Left renal pelvis (tissue), 4 donors: Measurements from ENCODE around the gene LDAH. TPM values are rescaled to one million over a fixed set of nuclear protein-coding genes. Genes with fewer than 3 reads are reported as not detected.
"Not testable (repeated sequence)": the region's sequence is repeated elsewhere in the genome, so short reads cannot be mapped to it uniquely, and the experiment has no call there.

Source experiments
- DNase-seq, 4 donors: peaks; one replicate each; pipeline ENCODE4 v3.0.0-alpha.2; 2013; ENCODE audit warnings: low read depth in 4 of 4, low spot score in 3 of 4
- polyA plus RNA-seq, 4 donors: library from polyadenylated mRNA; unstranded; fragments of 120-200 nt; gene quantifications; one replicate each; pipeline ENCODE4 v1.2.1, GENCODE V29; 2013; ENCODE audit not compliant: insufficient read length in 4 of 4

The LDAH gene
- polyA plus RNA-seq, 4 donors: 18.0 to 43.8 (median 38.2) TPM

DNA sequence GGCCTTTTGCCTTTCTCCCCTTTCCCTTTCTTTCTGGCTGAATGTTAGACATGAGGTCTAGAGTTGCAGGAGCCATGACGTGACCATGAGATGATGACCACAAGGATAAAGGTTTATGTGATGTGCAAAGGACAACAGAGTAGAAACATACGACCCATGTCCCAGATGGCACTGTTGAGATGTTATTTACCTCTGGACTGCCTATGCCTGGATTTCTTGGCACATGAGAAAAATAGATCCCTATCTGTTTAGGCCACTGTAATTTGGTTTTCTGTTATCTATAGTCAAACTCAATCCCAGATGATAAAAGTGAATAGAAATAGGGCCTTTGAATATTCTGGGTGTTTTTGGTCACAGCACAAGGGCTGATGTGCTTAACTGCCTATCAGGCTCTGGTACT lies 97.1 kb downstream of the LDAH start:
- DNase-seq: no peak

DNA sequence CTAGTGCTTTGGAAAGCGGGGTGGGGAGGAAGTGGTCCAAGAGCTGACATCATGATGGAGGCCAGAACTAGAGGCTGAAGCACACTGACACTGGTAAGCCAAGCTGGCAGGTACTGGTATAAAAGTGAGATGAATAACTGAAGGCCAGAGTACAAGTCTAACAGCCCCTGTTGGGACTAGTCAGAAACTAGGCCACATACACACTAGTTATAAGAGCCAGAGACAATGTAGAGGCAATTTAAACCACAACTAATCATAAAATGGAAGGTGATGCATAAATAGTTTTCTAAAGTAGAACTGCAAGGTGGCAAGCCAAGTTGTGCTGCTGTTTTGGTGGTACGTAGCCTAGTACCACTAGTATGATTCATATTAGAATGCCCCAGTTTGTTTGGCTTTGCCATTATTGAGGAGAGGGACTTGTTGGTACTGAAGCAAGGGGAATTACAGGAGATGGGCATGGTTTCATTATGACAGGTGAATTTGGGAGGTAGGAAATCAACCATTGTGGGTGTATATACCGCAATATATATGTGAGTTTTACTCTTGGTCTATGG lies 98.3 kb downstream of the LDAH start:
- no peak for DNase-seq

DNA sequence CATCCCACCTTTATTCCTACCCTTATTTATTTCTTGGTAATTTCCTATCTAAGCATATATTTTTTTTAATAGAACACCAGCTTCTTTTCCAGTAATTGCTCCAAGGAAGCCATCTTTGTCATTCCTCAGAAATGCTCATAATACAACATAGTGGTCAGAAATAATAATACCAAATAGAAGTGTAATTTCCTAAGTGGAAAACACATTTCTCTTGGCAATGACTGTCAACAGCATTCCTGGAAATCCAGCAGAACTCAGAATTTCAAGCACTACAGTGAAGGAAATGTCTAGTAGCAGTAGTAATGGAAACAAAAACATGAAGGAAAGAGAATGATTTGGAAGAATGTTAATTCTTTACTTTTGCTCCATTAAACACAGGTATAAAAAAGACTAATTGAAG lies 99.4 kb downstream of the LDAH start:
- no peak for DNase-seq

DNA sequence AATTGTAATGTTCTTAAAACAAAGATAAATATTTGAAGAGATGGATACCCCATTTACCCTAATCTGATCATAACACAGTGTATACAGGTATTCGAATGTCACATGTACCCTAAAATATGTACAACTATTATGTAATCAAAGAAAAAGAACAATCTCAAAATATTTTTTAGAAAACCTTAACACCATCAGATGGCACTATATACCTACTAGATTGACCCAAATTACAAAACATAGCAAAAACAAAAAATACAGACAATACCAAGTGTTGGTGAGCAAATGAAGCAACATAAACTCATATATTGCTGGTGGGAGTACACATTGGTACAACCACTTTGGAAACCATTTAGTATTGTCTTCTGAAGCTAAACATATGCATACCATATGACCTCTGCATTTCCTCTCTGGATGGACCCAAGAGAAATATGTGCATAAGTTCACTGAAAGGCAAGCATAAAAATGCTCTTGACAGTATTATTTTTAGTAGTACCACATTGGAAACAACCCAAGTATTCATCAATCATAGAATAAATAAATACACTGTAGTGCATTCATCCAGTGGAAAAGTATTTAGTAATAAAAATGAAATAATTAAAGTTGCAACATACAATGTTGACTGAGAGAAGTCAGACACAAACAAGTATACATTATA lies 100.2 kb downstream of the LDAH start:
- no peak for DNase-seq

DNA sequence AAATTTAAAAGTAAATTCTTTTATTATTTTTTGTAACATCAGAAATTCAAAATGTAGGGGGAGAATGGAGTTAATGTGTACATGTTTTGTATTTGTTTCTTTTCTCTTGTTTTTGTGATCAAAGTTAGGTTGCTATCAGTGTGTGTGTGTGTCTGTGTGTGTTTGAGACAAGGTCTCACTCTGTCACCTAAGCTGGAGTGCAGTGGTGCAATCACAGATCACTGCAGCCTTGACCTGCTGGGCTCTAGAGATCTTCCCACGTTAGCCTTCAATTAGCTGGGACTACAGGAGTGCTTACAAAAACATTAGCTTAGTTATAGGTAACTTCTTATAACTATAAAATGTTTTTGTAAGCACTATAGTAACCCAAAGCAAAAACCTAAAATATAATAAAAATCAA lies 105.3 kb downstream of the LDAH start:
- no peak for DNase-seq

DNA sequence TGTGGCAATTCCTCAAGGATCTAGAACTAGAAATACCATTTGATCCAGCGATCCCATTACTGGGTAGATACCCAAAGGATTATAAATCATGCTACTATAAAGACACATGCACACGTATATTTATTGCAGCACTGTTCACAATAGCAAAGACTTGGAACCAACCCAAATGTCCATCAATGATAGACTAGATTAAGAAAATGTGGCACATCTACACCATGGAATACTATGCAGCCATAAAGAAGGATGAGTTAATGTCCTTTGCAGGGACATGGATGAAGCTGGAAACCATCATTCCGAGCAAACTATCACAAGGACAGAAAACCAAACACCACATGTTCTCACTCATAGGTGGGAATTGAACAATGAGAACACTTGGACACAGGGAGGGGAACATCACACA lies 106.7 kb downstream of the LDAH start:
- DNase-seq: not testable (repeated sequence)

DNA sequence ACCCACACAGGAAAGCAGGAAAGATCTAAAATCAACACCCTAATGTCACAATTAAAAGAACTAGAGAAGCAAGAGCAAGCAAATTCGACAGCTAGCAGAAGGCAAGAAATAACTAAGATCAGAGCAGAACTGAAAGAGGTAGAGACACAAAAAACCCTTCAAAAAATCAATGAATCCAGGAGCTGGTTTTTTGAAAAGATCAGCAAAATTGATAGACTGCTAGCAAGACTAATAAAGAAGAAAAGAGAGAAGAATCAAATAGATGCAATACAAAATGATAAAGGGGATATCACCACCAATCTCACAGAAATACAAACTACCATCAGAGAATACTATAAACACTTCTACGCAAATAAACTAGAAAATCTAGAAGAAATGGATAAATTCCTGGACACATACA lies 108.5 kb downstream of the LDAH start:
- DNase-seq: not testable (repeated sequence)

DNA sequence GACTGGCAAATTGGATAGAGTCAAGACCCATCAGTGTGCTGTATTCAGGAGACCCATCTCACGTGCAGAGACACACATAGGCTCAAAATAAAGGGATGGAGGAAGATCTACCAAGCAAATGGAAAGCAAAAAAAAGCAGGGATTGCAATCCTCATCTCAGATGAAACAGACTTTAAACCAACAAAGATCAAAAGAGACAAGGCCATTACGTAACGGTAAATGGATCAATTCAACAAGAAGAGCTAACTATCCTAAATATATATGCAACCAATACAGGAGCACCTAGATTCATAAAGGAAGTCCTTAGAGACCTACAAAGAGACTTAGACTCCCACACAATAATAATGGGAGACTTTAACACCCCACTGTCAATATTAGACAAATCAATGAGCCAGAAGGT lies 109.3 kb downstream of the LDAH start:
- not testable (repeated sequence) for DNase-seq

DNA sequence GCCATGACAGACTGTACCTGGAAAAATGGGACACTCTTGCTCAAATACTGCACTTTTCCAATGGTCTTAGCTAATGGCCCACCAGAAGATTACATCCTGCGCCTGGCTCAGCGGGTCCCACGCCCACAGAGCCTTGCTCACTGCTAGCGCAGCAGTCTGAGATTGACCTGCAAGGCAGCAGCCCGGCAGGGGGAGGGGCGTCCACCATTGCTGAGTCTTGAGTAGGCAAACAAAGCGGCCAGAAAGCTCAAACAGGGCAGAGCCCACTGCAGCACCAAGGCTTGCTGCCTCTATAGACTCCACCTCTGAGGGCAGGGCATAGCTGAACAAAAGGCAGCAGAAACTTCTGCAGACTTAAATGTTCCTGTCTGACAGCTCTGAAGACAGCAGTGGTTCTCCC lies 111.3 kb downstream of the LDAH start:
- not testable (repeated sequence) for DNase-seq

DNA sequence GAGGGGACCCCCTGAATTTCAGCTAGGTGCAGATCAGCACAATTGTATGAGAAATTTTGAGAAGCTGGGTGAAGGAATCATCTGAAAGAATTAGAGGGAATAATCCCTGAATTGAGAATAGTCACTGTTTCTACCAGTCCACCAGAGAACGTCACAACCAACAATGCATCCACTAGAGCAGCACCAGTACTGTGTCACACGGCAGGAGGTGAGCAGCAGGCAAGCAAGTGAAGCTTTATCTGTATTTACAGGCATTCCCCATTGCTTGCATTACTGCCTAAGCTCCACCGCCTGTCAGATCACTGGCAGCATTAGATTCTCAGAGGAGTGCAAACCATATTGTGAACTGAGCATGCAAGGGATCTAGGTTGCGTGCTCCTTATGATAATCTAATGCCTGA lies 115.3 kb downstream of the LDAH start:
- no peak for DNase-seq

DNA sequence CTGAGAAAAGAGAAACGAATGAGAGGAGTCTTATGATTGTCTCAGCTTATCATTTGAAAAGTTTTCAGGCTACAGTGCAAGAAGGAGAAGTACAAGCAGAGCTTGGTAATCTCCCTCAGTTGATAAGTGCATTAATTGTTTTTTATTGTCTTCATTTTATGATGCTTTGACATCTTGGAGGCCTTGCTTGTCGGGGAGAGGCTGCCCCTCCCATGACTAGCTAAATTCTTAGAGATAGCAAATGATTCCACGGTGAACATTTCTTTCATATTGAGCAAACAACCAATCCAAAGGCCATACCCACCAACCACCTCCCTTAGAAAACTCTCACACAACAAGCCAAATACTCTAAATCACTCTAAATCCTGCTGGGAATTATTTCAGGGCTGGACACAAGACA lies 116.1 kb downstream of the LDAH start:
- no peak for DNase-seq

DNA sequence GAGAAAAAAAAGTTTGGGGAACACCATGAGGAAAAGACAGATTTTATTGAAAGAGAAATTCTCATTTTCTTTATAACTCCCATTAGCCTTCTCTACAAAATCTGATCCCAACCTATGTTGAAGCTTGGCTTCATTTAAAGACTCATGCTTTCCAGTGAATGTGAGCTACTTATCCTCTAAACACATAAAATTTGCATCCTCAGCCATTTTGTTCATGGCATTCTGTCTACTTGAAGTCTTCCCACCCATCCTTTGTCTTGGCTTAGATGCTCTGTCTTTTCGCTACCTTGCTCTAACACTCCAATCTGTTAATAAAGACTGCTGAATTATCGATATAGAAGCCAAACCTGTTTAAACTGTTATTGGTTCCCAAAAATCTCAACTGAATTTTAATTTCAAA lies 116.7 kb downstream of the LDAH start:
- no peak for DNase-seq

DNA sequence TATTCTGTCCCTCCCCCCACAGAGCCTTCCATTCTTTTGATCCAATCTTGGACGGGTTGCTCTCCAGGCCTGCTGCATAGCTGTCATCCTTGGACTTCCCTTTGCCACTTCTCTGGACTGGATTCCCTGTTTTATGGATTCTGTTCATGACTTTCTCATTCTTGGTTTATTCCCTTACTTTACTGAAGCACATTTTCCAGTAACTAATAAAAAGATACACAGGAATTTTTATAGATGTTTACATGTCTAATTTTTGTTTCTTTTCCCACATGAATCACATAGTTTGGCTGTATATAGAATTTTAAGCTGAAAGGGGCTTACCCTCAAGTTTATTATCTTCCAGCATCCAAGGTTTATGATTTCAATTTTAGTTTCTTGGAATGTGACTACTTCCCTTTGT lies 118.0 kb downstream of the LDAH start:
- DNase-seq: no peak

DNA sequence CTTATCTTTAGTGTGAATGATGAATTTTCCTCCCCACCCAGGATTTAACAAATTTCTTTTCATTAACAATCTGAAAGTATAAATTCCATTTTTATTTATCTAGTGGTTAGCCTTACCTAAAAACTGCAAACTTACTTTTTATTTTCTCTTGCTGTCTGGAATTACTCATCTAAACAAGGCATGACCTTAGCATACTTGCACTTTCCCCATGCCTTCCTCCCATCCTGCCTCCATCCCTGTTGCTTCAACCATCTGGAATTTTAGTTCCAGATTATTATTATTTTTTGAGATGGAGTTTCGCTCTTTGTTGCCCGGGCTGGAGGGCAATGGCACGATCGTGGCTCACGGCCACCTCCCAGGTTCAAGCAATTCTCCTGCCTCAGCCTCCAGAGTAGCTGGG lies 120.3 kb downstream of the LDAH start:
- no peak for DNase-seq

DNA sequence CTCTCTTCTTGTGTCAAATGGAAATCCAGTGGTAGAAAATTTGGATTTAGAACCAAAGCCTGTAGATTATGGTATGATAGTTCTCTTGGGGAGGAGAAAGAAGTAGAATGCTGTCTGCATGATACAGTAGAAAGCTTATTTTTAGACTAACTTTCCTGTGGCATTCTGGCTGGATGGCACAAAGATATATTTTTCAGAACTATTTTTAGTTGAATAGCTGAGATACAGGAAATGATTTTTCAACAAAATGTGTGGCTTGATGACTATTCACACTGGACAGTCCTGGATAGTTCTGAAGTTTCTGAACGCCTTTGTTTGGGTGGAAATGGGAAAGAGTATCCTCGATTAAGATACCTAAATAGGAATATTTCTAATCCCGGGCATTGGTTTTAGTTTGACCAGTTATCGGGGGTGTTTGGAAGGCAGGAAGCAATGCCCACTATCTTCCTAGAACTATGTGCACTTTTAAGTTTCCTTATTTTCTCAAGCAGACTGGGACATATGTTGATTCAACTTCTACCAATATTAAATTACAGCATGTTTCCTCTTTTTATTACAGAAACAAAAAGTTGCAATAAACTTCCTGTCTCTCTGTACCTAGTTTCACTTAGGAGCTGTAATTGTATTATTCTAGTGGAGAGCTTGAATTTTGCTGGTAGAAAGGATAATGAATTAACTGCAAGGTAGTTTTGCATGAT lies 123.8 kb downstream of the LDAH start:
- no peak for DNase-seq

DNA sequence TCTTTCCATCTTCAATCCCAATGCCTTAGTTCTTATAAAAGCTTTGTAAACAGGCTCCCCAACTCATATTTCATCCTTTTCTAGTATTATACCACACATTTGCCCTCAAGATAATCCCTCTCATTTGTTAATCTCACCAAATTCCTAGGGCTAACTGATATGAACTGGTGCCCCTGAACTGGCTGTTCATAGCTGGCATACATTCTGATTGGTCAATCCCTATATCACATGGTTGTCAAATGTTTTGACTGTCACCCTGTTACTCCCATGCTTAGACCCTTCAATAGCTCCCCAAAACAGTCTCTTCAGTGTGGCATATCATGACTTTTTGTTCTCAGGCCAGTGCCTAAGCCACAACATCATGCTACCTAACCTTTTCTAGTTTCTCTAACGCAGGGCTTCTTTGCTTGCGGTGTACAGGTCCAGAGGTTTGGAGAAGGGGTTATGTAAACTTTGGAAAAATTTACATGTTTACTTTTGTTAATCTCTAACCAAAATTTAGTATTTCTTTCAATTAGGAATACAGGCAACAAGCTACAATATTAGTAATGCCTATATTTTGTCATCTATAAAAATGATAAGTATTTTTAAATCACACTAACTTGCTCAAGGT lies 125.5 kb downstream of the LDAH start:
- DNase-seq: no peak

DNA sequence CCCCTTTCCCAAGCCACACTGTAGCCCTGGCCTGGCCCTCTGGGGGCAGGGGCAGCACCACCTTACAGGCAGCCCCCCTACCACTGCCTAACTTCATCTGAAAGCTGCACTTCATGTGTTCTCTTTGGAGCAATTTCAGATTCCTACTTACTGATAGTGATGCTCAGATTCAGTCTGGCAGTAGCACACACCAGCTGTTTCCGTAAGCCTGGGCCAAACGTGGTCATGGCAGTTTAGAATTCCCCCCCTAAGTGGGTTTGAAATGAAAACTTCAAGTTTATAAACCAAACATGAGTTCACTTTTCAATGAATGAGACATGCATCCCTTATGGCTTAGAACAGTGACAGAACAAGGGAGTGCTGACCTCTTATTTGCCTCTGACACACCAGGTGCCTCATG lies 126.5 kb downstream of the LDAH start:
- DNase-seq: no peak

DNA sequence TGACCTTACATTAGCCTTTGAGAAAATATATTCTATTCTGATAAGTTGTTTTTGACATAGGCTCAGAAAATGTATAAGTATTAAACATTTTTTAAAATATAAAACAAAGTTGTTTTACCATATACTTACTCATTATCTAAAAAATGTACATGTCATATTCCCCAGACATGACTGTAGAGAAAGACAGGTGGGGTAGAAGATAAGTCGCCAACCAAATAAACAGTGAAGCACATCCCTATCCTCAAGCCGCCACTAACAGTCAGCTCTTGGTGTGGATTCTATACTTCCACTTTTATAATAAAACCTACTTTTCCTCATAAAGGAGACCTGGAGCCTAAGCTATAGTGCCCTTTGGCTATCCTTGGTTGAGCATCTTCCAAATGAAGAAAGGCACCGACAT lies 129.6 kb downstream of the LDAH start:
- DNase-seq: no peak

DNA sequence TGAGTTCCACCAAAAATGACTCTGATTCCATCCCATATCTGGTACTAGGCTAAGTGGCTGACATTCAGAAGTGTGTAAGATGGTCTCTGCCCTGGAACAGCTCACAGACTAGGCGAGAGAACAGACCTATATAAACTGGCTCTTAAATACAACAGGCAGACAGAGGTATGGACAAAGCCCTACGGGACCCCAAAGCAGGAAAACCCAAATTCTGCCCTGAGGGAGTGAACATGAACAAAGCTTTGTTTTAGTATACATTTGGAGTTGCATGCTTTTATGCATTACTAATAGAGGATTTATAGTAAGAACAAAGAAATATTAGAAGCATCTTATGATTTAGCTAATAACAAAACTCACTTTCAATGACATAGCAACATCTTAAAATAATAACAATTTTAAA lies 130.8 kb downstream of the LDAH start:
- no peak for DNase-seq

DNA sequence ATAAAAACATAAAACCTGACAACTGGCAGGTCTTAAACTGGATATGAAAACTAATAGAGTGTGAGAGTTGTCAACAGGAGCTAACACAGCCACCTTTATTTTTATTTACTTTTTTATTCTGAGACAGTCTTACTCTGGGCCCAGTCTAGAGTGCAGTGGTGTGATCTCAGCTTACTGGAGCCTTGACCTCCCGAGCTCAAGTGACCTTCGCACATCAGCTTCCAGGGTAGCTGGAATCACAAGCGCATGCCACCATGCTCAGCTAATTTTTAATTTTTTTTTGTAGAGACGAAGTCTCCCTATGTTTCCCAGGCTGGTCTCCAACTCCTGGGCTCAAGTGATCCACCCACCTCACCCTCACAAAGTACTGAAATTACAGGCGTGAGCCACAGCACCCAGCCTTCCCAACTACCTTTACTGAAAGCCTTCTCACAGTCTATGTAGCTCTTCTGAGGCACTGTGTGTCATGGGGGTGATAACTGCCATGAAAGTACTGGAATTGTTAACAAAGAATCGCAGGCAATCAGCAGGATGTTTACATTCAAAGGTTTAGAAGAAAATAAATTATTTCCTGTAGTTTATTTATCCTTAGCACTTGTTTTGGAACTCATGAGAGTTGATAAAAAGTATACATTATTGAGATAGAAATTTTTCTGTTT lies 131.7 kb downstream of the LDAH start:
- no peak for DNase-seq
